ENCODE measurements around the gene TSPYL4. TPM values are rescaled to one million over a fixed set of nuclear protein-coding genes. Genes with fewer than 3 reads are reported as not detected.

The TSPYL4 gene
- total RNA-seq, 1 experiment from 2014 or later, result 15.3 TPM

GRCh38 chr6:116254297-116255056 lies 602 bp upstream of the TSPYL4 start:
- ATAC-seq (no peak), DNase-seq (ENCODE audit: low spot score) (no peak)
- H3K9me3 Mint-ChIP-seq, result no peaks in the 10 kb centered on the region
- peaks cover 3% of the 10 kb centered on the region; the same call in 1 of the 2 replicates for H3K36me3 Mint-ChIP-seq
- POLR2A ChIA-PET, result interaction anchor here (0.6 to 1.5 kb wide), 7 partner anchors 14 to 317 kb away, joined by 3 to 4 read pairs (median 3); partner anchors contain the start of genes RWDD1 and TSPYL1
- TF ChIP-seq ZNF232 (CRISPR knock-in tag; IDR thresholded peaks at IDR 0.05) (no peak), CDX4 (CRISPR knock-in tag; IDR thresholded peaks at IDR 0.05; ENCODE audit: borderline replicate concordance) (0 out of 2 replicates have a peak, but pooled peaks have one; percentile 64), MYBL2 (CRISPR knock-in tag; IDR thresholded peaks at IDR 0.05) (no peak), ZMAT4 (CRISPR knock-in tag; IDR thresholded peaks at IDR 0.05) (no peak)
- CTCF ChIA-PET, result interaction anchor here (0.9 to 2.1 kb wide), 3 partner anchors 14 to 36 kb away, joined by 3 to 8 read pairs (median 6); no protein-coding TSS in a partner anchor
- H3K4me1 Mint-ChIP-seq, result peaks cover 27% of the 10 kb centered on the region; the same call in 1 of the 2 replicates
- no peak overlapping the region for H3K27ac Mint-ChIP-seq
- no peak overlapping the region for H3K4me3 Mint-ChIP-seq
- no peaks in the 10 kb centered on the region for H3K27me3 Mint-ChIP-seq (ENCODE audit: low read depth)

- peaks cover 3% of the 10 kb centered on the region; the same call in 1 of the 2 replicates for H3K36me3 Mint-ChIP-seq
- H3K9me3 Mint-ChIP-seq, result no peaks in the 10 kb centered on the region
- no peak for DNase-seq (ENCODE audit: low spot score)
- no peak overlapping the region for H3K4me3 Mint-ChIP-seq
- TF ChIP-seq ATF1 (CRISPR knock-in tag; IDR thresholded peaks at IDR 0.05) (no peak), SOX15 (CRISPR knock-in tag; IDR thresholded peaks at IDR 0.05) (no peak), SP1 (CRISPR knock-in tag; conservative IDR thresholded peaks at IDR 0.05) (no peak; the same call in 1 of the 2 replicates), ELF4 (CRISPR knock-in tag; IDR thresholded peaks at IDR 0.05; ENCODE audit: low read depth) (no peak), MAX (CRISPR knock-in tag; IDR thresholded peaks at IDR 0.05) (no peak), JAZF1 (CRISPR knock-in tag; IDR thresholded peaks at IDR 0.05) (no peak), SMAD4 (CRISPR knock-in tag; IDR thresholded peaks at IDR 0.05) (no peak), ZSCAN18 (CRISPR knock-in tag; IDR thresholded peaks at IDR 0.05) (no peak), ZNF396 (CRISPR knock-in tag; IDR thresholded peaks at IDR 0.05; ENCODE audit: borderline replicate concordance) (no peak), ZNF138 (CRISPR knock-in tag; conservative IDR thresholded peaks at IDR 0.05) (no peak), ZNF671 (CRISPR knock-in tag; IDR thresholded peaks at IDR 0.05) (no peak)
- ATAC-seq, result no peak
- H3K4me1 Mint-ChIP-seq, result peaks cover 27% of the 10 kb centered on the region; the same call in 1 of the 2 replicates
- H3K27me3 Mint-ChIP-seq (ENCODE audit: low read depth), result no peaks in the 10 kb centered on the region
- CTCF ChIA-PET, result interaction anchor here (1.1 to 1.6 kb wide), 2 partner anchors 24 to 308 kb away, joined by 3 to 5 read pairs; no protein-coding TSS in a partner anchor
- POLR2A ChIA-PET, result interaction anchor here (1.1 to 1.5 kb wide), 3 partner anchors 16 to 27 kb away, joined by 4 to 9 read pairs (median 4); partner anchors contain the start of gene TSPYL1
- H3K27ac Mint-ChIP-seq, result no peak overlapping the region
Observed at GRCh38 chr6:116253188-116253504, 729 bp downstream of the TSPYL4 start.

- Mint-ChIP-seq H3K4me1 (peaks cover 27% of the 10 kb centered on the region; the same call in 1 of the 2 replicates), H3K27ac (peak overlapping the region; percentile 91), H3K36me3 (peaks cover 3% of the 10 kb centered on the region; the same call in 1 of the 2 replicates), H3K9me3 (no peaks in the 10 kb centered on the region), H3K4me3 (peak overlapping the region; percentile 62), H3K27me3 (ENCODE audit: low read depth) (no peaks in the 10 kb centered on the region)
- CTCF ChIA-PET, result interaction anchor here (0.9 to 2.3 kb wide), 4 partner anchors 17 to 140 kb away, joined by 3 to 12 read pairs (median 4); no protein-coding TSS in a partner anchor
- DNase-seq (ENCODE audit: low spot score) (no peak), ATAC-seq (peak; percentile 5)
- POLR2A ChIA-PET, result interaction anchor here (0.6 to 1.4 kb wide), 4 partner anchors 10 to 30 kb away, joined by 3 to 5 read pairs (median 4); no protein-coding TSS in a partner anchor
- TF ChIP-seq MYBL2 (CRISPR knock-in tag; IDR thresholded peaks at IDR 0.05), result no peak
- TF ChIP-seq ZNF396 (CRISPR knock-in tag; IDR thresholded peaks at IDR 0.05; ENCODE audit: borderline replicate concordance), result no peak
- no peak for TF ChIP-seq E2F5 (CRISPR knock-in tag; IDR thresholded peaks at IDR 0.05)
- TF ChIP-seq AFF4 (CRISPR knock-in tag; IDR thresholded peaks at IDR 0.05; ENCODE audit: borderline replicate concordance), result no peak
- no peak for TF ChIP-seq TP53 (CRISPR knock-in tag; IDR thresholded peaks at IDR 0.05)
- no peak for TF ChIP-seq ERG (CRISPR knock-in tag; IDR thresholded peaks at IDR 0.05)
- TF ChIP-seq OVOL2 (CRISPR knock-in tag; IDR thresholded peaks at IDR 0.05; ENCODE audit: borderline replicate concordance), result no peak
Observed at GRCh38 chr6:116251568-116252384, 2.1 kb downstream of the TSPYL4 start.
